Esophagus squamous epithelium (tissue), 5 donors: ENCODE measurements around the gene MCM3AP. TPM values are rescaled to one million over a fixed set of nuclear protein-coding genes. Genes with fewer than 3 reads are reported as not detected.

Experiments used
- DNase-seq: peaks from one replicate; lab custom pipeline; 2025; lab: John Stamatoyannopoulos, UW
- H3K27ac ChIP-seq, 4 donors: fragments of 200-600 bp; sonication (generic); one replicate each; pipeline ENCODE4 v1.5.1; 2016 to 2019; ENCODE audit warnings: mild to moderate bottlenecking in 1 of 4
- H3K27me3 ChIP-seq, 4 donors: fragments of 200-600 bp; sonication (generic); 1 replicate in 3 of 4; 2 replicates in 1 of 4; pipeline versions ENCODE4 v1.5.1 to v1.6.0; 2017 to 2021; ENCODE audit warnings: antibody characterized with exemption in 1 of 4
- H3K36me3 ChIP-seq, 3 donors: fragments of 200-600 bp; sonication (generic); one replicate each; pipeline ENCODE4 v1.5.1; 2016 to 2019
- H3K4me1 ChIP-seq, 3 donors: fragments of 200-600 bp; sonication (generic); one replicate each; pipeline ENCODE4 v1.5.1; 2017 to 2019
- H3K4me3 ChIP-seq, 4 donors: fragments of 200-600 bp; sonication (generic); 1 replicate in 3 of 4; 2 replicates in 1 of 4; pipeline ENCODE4 v1.5.1; 2016 to 2019; ENCODE audit warnings: mild to moderate bottlenecking in 2 of 4, moderate library complexity in 1 of 4
- H3K9me3 ChIP-seq, 3 donors: fragments of 200-600 bp; sonication (generic); one replicate each; pipeline ENCODE4 v1.5.1; 2016 to 2019
- POLR2A ChIP-seq, 4 donors: fragments of 450-650 bp; IDR thresholded peaks; one replicate each; pipeline ENCODE4 v1.6.1; 2017; ENCODE audit warnings: antibody characterized with exemption in 4 of 4, mild to moderate bottlenecking in 4 of 4, moderate library complexity in 3 of 4
- WGBS, 2 donors: methylation state at CpG; one replicate each; pipeline ENCODE4 v1.1.5; 2018; 5-methylcytosine and 5-hydroxymethylcytosine counted together
- intact Hi-C: fragments of 100-400 bp; cut with DNase I; formaldehyde crosslinking; loops from one replicate; pipeline ENCODE4 v1.15.0; 2022
- total RNA-seq, 4 donors: library from RNA; depleted of rRNA; stranded (reverse); fragments of >200 nt; gene quantifications; one replicate each; pipeline ENCODE4 v1.1.0, GENCODE V29; 2016
- TF ChIP-seq, protein P1 (sequence below), 6 experiments: fragments of 450-650 bp in 4 of 6; fragments of 200-600 bp in 2 of 6; sonication (generic) in 2 of 6; IDR thresholded peaks; one replicate each; pipeline ENCODE4 v1.5.1; 2016 to 2019; ENCODE audit warnings: antibody characterized with exemption in 6 of 6, mild to moderate bottlenecking in 4 of 6, moderate library complexity in 4 of 6
- donor health status: DM: yes; HTN: yes; CAD: no.

Gene MCM3AP
- total RNA-seq, 4 donors from 2014 or later: 31.3 to 72.7 (median 63.2) TPM

DNA sequence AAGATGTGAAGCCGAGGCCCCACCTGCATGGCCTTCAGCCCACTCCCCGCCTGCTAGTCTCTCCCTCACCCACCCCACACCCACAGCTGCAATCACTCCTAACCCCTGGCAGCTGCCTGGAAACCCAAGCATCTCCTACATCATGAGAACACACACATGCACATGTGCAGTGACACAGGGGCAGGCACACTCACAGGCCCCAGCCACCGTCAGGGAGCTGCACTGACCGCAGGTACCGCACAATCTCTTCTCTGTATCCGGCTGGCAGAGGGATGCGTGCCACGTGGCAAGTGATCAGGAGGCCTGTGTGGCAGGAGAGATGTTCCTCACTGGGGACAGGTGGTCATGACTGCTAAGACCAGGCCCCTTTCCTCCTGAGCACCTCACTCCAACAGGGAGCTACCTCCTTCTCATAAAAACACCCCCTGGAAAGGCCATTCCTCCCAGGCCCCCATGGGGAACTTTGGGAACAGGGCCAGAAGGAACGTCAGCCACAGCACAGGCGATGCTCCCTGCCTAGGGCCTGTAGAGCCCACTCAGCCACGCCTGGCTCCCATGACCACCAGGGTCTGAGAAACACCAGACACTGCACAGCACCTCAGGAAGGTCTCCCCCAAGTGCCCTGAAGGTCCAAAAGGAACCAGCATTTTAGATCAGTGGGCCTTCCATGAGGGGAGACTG lies 62.8 kb downstream of the MCM3AP start:
- Histone ChIP-seq H3K9me3 (no peaks in the 10 kb centered on the region), H3K4me3 (no peak overlapping the region), H3K27me3 (no peaks in the 10 kb centered on the region), H3K27ac (no peak overlapping the region), H3K36me3 (peaks cover 5 to 63% (median 28%) of the 10 kb centered on the region in 3 donors), H3K4me1 (peaks cover 9 to 33% (median 20%) of the 10 kb centered on the region in 3 donors)
- 50 to 80% methylated on average over 3 to 8 of the region's 11 CpGs for WGBS, 2 donors
- TF ChIP-seq POLR2A (IDR thresholded peaks at IDR 0.05): no peak
- TF ChIP-seq, protein P1, sequence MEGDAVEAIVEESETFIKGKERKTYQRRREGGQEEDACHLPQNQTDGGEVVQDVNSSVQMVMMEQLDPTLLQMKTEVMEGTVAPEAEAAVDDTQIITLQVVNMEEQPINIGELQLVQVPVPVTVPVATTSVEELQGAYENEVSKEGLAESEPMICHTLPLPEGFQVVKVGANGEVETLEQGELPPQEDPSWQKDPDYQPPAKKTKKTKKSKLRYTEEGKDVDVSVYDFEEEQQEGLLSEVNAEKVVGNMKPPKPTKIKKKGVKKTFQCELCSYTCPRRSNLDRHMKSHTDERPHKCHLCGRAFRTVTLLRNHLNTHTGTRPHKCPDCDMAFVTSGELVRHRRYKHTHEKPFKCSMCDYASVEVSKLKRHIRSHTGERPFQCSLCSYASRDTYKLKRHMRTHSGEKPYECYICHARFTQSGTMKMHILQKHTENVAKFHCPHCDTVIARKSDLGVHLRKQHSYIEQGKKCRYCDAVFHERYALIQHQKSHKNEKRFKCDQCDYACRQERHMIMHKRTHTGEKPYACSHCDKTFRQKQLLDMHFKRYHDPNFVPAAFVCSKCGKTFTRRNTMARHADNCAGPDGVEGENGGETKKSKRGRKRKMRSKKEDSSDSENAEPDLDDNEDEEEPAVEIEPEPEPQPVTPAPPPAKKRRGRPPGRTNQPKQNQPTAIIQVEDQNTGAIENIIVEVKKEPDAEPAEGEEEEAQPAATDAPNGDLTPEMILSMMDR (IDR thresholded peaks at IDR 0.05): no peak
- intact Hi-C loops: loop anchor here (10.0 kb wide), 1 partner anchor 102 kb away; the partner anchor contains the start of genes C21orf58 and PCNT
- DNase-seq: no peak

DNA sequence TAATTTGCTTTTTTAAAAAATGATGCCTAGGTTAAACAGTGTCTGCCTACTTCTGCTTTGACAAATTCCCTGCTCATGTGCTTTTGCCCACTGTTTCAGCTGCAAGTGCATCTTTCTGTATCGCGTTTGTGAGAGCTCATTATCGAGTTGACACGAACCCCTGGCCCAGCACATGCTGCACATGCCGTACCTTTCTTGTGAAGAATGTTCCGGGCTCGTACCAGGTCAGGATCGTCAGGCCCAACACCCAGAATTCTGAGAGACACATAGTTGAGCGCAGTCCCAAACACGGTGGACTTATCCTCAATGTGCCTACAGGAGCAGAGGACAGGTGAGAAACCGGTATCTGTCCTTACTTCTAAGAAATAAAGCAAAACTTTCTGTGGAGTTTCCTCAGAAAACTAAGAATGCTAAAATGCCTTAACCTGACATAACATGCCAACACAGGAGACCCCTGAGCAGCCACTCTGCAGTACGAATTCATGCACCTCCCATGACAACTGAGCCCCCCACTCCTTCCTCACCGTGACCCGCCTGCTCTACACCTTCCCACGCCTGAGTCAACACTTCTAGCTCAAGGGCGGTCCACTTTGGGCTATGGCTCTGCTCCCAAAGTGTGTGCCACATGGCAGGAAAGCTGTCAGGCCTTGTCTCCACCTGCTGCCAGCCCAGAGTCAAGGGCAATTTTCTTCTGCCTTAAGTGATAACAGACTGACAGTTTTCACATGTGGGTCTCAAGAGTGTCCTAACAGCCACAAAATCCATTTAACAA lies 63.6 kb downstream of the MCM3AP start:
- TF ChIP-seq, protein P1 (IDR thresholded peaks at IDR 0.05): no peak
- no peak for TF ChIP-seq POLR2A (IDR thresholded peaks at IDR 0.05)
- no peaks in the 10 kb centered on the region for H3K27me3 ChIP-seq
- WGBS, 2 donors: 83 to 91% methylated on average over 15 to 16 of the region's 16 CpGs
- H3K36me3 ChIP-seq: peaks cover 5 to 70% (median 28%) of the 10 kb centered on the region in 3 donors
- intact Hi-C loops: loop anchor here (10.0 kb wide), 1 partner anchor 103 kb away; the partner anchor contains the start of genes C21orf58 and PCNT
- H3K4me3 ChIP-seq: no peak overlapping the region
- no peaks in the 10 kb centered on the region for H3K9me3 ChIP-seq
- no peak overlapping the region for H3K27ac ChIP-seq
- DNase-seq: no peak
- peaks cover 2 to 26% (median 13%) of the 10 kb centered on the region in 3 donors for H3K4me1 ChIP-seq

DNA sequence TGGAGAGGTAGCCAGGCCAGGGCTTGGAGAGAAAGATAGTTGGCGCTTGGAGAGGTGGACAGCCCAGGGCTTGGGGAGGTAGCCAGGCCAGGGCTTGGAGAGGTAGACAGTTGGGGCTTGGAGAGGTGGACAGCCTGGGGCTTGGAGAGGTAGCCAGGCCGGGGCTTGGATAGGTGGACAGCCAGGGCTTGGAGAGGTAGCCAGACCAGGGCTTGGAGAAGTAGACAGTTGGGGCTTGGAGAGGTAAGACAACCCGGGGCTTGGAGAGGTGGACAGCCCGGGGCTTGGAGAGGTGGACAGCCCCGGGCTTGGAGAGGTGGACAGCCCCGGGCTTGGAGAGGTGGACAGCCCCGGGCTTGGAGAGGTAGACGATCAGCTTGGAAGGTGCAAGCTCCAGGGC lies 64.6 kb downstream of the MCM3AP start:
- no peaks in the 10 kb centered on the region for H3K9me3 ChIP-seq
- peaks cover 0 to 16% (median 3%) of the 10 kb centered on the region in 3 donors for H3K4me1 ChIP-seq
- DNase-seq: no peak
- H3K27me3 ChIP-seq: no peaks in the 10 kb centered on the region
- TF ChIP-seq, protein P1 (IDR thresholded peaks at IDR 0.05): no peak
- no peak for TF ChIP-seq POLR2A (IDR thresholded peaks at IDR 0.05)
- 88 to 90% methylated on average over 8 of the region's 8 CpGs for WGBS, 2 donors
- H3K4me3 ChIP-seq: no peak overlapping the region
- no peak overlapping the region for H3K27ac ChIP-seq
- peaks cover 12 to 80% (median 34%) of the 10 kb centered on the region in 3 donors for H3K36me3 ChIP-seq
- intact Hi-C loops: loop anchor here (10.0 kb wide), 1 partner anchor 104 kb away; the partner anchor contains the start of genes C21orf58 and PCNT

DNA sequence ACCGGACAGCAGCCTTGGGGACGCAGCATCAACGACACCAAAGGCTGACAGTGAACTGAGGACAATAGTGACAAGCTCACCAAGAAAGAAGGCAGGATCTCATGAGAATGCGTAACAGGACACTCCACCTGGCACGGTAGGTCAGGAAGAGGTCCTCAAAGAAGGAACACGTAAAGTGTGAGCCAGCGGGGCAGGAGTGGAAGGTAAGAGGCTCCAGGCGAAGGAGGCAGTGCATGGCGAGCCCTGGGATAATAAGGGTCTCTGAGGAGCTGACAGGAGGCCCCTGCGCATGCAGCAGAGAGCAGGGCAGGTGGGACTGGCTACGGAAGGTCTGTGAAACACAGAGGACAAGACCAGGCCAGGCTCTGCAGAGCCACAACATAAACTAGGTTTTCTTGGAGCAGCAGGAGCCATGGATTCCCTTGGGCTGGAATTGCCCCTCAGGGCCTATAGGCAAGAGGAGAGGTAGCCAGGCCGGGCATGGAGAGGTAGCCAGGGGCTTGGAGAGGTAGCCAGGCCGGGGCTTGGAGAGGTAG lies 65.1 kb downstream of the MCM3AP start:
- no peaks in the 10 kb centered on the region for H3K27me3 ChIP-seq
- 88 to 95% methylated on average over 13 of the region's 13 CpGs for WGBS, 2 donors
- no peak for TF ChIP-seq POLR2A (IDR thresholded peaks at IDR 0.05)
- TF ChIP-seq, protein P1 (IDR thresholded peaks at IDR 0.05): no peak
- intact Hi-C loops: loop anchor here (10.0 kb wide), 1 partner anchor 104 kb away; the partner anchor contains the start of genes C21orf58 and PCNT
- H3K36me3 ChIP-seq: peaks cover 18 to 86% (median 38%) of the 10 kb centered on the region in 3 donors
- DNase-seq: no peak
- H3K4me1 ChIP-seq: peaks cover 0 to 11% (median 0%) of the 10 kb centered on the region in 3 donors
- H3K4me3 ChIP-seq: no peak overlapping the region
- no peak overlapping the region for H3K27ac ChIP-seq
- no peaks in the 10 kb centered on the region for H3K9me3 ChIP-seq
